ENCODE results near the gene TRIM26.
"Not testable (repeated sequence)": the region's sequence is repeated elsewhere in the genome, so short reads cannot be mapped to it uniquely, and the experiment has no call there.

TRIM26 gene

DNA sequence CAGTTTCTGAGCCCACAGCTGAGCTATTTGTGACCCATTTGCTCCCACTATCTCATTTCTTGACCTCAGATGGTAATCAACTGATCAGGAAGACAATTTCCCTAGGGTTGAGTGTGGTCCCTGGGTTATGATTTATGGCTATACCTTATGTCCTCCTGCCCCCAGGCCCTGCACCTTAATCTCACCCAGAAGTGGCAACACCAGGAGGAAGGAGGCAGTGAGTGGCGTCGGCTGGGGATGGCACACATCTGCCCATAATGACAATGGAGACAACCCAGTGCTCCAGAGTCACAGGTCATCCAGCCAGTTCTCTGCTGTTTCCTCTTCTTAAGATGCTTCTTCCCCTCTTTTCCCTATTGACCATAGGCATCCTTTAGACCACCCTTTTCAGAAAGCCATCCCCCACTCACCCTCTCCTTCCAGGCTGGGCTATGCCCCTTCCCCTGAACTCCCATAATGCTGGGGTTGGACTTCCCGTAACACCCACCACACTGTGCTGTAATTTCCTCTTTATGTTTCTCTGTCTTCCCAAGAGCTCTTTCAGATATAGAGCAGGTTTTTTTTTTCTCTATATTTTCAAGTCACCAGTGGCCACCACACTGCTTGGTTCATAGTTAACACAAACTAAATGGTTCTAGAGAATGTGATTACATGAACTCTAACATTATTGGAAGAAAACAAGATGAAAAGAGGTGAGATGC lies 60.1 kb downstream of the TRIM26 start:
- no peak for DNase-seq (ENCODE audit: low spot score)

GRCh38 chr6:30152016-30152673 lies 61.1 kb downstream of the TRIM26 start:
- DNase-seq (ENCODE audit: low spot score) = no peak

DNA sequence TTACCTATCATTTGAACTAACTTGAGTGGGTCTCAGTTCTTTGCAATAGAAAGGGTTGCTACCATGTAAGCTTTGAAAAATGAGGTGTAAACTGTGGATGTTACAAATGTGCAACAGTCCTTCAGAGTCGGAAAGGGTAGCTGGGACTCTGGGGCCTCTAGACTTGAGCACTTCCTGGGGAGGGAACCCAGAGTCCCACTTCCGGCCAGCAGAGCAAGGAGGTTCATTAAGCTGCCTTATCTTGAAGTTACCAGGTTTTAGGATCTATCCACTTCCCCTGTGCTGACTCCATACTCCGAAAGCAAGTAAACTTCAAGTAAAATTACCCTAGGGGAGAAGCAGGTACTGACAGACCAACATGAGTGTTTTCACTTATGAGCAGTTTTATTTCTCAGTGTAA lies 61.6 kb downstream of the TRIM26 start:
- DNase-seq (ENCODE audit: low spot score) = no peak

DNA sequence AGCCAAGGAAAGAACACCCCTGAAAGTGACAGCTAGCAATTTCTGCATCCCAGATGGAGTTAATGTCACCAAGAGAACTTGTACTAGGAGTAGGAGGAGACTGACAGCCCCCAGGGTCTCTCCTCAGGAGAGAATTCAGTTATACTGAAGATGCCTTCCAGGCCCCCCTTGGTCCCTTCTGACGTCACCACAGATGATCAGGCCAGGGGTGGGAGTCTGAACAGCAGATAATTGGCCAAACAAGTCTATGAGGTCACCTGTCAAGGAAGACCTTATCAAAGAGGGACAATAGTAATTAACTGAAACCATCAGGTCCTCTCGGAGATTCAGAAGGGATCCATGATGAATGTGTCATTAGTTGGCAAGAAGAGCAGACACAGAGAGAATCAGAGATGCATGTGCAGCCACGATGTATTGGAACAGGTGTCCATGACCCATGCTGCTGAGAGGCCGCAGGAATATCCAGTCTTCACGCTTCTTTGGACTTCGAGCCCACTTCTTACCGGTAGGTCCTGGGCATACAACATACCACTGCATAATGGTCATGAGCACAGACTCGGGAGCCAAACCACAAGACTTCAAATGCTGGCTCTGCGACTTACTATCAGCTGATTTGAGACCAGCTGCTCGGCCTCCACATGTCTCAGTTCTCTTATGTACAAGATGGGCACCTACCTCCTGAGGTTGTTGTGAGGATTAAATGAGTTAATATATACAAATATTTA lies 62.4 kb downstream of the TRIM26 start:
- DNase-seq (ENCODE audit: low spot score) = no peak

DNA sequence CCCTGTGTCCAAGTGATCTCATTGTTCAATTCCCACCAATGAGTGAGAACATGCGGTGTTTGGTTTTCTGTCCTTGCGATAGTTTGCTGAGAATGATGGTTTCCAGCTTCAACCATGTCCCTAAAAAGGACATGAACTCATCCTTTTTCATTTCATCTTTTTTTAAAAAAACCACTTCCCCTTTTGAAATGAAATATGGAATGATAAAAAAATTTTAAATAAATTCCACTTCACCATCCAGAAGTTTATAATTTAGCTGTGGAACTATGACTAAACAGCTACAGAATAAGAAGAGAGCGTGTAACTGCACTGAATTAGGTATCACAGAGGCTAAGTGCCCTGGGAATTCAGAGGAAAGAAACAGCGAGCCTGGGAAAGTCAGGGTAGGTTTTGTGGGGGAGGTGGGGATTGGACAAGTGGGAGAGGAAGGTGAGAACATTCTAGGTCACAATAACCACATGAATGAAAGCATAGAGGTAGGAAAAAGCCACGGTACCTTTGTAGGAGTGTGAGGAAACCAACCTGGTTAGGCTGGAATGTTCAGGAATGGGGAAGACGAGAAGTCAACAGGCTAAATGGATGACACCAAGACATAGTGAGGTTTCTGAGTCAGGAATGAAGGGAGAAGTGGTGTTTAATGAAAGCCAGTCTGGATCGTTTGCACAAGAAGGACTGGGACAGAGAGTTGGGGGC lies 63.2 kb downstream of the TRIM26 start:
- no peak for DNase-seq (ENCODE audit: low spot score)

- DNase-seq (ENCODE audit: low spot score) = peak; percentile 13
These were observed 64.0 kb downstream of the TRIM26 start for GRCh38 chr6:30149234-30149633.

- no peak for DNase-seq (ENCODE audit: low spot score)
These were observed 66.1 kb downstream of the TRIM26 start for GRCh38 chr6:30147096-30147495.

GRCh38 chr6:30145818-30146217 lies 67.4 kb downstream of the TRIM26 start:
- DNase-seq (ENCODE audit: low spot score) = no peak

DNA sequence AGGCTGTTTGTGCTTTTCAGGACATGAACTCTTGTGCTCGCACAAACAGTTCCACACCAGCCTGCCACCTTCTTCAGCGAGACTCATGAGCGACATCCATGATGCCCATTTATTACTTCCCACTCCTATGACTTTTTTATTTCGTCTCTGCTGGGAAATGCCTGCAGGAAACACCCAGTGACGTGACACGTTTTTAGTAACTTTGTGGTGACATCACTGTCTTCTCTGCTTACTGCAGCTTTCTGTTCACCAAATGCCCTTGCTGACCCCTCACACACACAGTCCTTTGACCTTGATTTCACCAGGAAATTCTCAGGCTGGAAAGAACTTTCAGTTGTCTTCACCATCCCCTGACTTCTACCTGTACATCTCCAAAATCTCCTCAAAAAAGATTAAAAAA lies 68.4 kb downstream of the TRIM26 start:
- DNase-seq (ENCODE audit: low spot score) = no peak

- no peak for DNase-seq (ENCODE audit: low spot score)
These were observed 69.4 kb downstream of the TRIM26 start for GRCh38 chr6:30143780-30144179.

DNA sequence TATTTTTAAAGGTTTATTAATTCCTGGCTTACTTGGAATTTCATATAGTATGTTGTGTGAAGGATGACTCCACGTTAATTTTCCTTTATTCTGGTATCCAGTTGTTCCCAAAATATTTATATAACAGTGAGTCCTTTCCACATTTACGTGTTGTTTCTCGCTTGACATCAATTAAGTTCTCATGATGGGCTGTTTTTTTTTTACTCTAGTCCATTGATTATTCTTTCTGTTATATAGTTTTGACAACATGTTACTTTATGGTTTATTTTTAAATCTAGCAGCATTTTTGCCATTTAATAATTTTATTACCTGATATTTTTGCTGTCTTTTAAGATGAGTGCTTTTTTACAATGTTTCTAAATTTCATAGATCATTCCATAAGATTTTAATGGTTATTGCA lies 70.5 kb downstream of the TRIM26 start:
- no peak for DNase-seq (ENCODE audit: low spot score)

DNA sequence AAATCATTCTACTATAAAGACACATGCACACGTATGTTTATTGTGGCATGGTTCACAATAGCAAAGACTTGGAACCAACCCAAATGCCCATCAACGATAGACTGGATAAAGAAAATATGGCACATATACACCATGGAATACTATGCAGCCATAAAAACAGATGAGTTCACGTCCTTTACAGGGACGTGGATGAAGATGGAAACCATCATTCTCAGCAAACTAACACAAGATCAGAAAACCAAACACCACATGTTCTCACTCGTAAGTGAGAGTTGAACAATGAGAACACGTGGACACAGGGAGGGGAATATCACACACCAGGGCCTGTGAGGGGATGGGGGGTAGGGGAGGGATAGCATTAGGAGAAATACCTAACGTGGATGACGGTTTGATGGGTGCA lies 73.0 kb downstream of the TRIM26 start:
- DNase-seq (ENCODE audit: low spot score) = not testable (repeated sequence)

- no peak for DNase-seq (ENCODE audit: low spot score)
These were observed 76.5 kb downstream of the TRIM26 start for GRCh38 chr6:30136570-30137286.

GRCh38 chr6:30135757-30136156 lies 77.4 kb downstream of the TRIM26 start, which contains the start of gene TRIM40:
TRIM40 (plus strand) TSS chr6:30136140; CDS start chr6:30137037, 897 bp downstream.
- DNase-seq (ENCODE audit: low spot score) = no peak

GRCh38 chr6:30135147-30135546 lies 78.1 kb downstream of the TRIM26 start:
- DNase-seq (ENCODE audit: low spot score) = no peak
